GM04503 (cell line): Measurements from ENCODE around the gene MAFF.
"Not testable (repeated sequence)": the region's sequence is repeated elsewhere in the genome, so short reads cannot be mapped to it uniquely, and the experiment has no call there.

Experiments
- DNase-seq: peaks from one replicate; pipeline ENCODE4 v3.0.0-alpha.2; 2012; ENCODE audit warnings: low read depth

Gene MAFF

DNA sequence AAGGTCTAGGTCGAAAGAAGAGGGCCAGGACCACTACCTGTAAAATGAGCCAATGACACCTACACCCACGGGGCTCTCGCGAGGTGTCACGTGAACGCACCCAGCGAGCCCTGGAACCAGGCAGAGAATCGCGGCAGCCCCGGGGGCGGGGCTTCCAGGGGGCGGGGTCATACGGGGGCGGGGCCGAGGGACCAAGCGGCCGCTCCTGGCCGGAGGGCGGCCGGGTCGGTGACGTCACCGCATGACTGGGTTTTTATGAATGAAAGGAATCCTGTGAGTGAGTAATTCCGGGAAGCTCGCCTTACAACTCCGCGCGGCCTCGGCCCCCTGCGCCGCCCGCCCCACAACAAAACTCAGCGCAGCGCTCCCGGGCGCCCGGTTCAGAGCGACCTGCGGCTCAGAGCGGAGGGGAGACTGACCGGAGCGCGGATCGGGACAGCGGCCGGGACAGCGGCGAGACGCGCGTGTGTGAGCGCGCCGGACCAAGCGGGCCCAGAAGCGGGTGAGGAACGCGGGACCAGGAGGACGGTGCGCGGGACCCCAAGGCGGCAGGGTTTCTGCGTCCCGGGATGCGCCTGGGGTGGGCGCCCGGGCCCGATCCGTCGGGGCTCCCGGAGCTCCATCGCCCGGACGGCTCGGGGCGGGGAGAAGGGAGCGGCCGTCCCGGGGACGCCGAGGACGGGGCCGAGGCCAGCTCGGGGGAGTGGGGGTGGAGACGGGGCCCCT is at the start of gene MAFF:
TSS of gene MAFF (plus strand) at position 284 of the 726 bp plus-strand sequence. CDS start 11,860 bp downstream, outside the sequence.
- DNase-seq, result peak; percentile 78

DNA sequence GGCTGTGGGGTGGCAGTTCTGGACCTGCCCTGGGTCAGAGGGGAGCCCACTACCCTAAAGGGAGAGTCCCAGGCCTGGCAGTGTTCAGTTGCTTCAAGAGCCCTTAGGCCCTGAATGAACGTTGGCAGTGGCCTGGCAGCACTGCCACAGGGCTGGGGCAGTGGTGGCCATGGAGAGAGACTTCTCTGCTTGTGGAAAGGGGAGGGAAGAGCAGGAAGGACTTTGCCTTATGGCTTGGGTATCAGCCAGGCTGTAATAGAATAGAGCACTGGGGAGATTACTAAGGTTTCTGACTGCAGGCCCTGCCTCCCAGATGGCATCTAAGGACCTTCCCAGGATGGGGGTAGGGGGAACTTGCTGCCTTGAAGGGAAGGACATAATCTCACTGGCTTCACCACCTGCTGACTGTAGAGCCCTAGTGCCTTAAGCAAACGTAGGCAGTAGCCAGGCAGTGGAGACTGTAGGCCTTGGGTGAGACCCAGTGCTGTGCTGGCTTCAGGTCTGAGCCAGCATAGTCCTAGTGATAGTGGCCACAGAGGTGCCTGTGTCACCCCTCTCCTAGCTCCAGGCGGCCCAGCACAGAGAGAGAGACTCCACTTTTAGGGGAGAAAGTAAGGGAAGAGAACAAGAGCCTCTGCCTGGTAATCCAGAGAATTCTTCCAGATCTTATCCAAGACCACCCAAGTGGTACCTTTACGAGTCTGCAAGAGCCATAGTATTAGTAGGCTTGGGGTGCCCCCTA is 47.8 kb upstream of the MAFF start:
- DNase-seq, result no peak

DNA sequence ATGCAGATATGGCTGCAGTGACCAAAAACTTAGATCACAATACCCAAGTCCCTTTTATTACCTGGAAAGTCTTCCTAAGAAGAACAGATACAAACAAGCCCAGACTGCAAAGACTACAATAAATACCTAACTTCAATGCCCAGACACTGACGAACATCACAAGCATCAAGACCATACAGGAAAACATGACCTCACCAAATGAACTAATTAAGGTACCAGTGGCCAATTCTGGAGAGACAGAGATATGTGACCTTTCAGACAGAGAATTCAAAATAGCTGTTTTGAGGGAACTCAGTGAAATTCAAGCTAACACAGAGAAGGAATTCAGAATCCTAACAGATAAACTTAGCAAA is 47.3 kb upstream of the MAFF start:
- not testable (repeated sequence) for DNase-seq

DNA sequence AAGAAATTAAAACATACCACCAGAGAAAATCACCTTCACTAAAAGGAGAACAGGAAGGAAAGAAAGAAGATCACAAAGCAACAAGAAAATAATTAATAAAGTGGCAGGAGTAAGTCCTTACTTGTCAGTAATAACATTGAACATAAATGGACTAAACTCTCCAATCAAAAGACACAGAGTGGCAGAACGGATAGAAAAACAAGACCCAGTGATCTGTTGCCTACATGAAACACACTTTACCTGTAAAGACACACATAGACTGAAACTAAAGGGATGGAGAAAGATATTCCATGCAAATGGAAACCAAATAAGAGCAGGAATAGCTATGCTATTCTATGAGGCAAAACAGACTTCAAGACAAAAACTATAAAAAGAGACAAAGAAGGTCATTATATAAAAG is 46.1 kb upstream of the MAFF start:
- DNase-seq, result no peak

DNA sequence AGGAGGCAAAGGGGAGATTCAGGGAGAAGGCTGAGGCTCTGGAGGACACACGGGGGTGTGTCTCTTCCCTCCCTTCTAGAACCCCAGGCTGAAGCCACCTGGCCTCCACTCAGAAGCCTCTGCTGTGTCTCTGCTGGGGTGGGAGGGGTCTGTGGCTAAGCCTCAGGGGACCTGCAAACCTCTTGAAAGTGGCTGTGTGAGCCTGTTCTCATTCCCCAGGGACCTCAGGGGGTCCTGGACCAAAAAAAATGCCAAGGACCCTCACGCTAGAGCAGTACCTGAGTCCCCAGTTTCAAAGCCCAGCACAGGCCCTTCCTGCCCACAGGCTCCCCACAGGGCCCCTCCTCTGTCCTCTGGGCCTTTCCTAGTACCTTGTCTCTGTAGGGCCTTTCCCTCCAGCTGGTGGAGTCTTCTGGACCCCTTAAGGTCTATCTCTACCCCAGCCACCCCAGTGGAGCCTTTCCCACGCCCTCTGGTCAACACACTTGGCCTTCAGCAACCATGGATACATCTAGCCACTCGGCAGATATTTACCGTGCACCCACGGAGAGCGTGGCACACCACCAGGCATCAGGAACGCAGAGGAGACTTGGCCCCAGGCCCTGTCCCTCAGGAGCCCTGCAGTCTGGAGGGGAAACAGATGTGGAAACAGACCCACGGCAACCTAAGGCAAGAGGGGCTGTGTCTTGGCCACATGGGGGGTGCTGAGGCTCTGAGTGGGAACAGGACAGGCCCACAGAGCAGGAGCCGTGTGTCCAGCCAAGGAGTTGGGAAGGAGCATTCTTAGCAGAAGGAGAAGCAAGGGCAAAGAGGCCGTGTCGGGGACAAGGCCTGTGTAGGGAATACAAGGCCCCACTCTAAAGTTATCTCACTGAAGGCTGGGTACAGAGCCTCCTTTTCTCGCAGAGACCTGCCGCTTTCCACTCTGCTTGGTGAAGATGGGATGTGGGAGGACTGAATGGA is 38.6 kb upstream of the MAFF start:
- DNase-seq, result no peak

DNA sequence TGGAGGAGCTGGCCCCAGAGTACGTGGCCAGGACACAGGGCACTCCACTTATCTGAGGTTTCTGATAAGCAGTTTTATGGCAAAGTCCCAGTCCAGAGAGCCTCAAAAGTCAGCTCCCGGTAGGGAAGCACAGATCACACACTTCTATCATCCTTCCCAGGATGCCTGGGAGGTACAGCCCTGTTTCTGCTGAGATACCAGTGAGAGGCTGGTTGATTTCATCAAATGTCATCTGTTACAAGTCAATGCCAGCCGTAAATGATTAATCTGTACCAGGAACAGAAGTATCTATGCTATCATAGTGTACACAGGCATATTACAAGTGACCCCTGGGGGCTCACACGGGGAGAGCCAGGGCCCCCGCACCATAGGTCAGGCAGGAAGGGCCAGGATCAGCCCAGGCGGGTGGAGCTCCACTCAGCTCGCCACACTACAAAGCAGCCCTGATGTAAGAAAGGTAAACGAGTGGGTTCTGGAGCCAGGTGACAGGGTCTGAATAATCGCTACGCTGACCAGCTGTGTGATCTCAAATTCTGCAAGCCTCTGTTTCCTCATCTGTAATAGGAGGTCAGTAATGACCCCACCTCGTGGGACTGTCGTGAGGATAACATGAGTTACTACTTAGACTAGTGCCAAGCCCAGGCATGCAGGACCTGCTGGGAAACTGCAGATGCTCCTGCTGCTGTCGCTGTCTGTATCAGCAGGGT is 37.8 kb upstream of the MAFF start:
- no peak for DNase-seq

DNA sequence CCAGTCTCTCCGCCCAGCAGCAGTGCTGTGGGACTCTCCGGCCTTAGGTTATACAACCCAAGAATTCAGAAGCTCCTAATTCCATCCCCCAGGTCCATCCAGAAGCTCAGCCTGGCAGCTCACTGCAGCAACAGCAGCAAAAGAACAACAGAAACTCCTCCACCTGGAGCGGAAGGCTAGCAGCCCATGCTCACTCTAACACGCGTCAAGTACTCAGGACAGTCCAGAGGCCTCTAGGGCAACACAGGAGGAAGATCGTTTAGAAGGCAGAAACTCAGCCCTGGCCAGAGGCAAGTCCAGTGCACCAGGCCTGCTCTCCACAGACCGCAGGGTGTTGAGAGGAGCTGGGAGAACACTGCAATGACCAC is 37.3 kb upstream of the MAFF start:
- no peak for DNase-seq

DNA sequence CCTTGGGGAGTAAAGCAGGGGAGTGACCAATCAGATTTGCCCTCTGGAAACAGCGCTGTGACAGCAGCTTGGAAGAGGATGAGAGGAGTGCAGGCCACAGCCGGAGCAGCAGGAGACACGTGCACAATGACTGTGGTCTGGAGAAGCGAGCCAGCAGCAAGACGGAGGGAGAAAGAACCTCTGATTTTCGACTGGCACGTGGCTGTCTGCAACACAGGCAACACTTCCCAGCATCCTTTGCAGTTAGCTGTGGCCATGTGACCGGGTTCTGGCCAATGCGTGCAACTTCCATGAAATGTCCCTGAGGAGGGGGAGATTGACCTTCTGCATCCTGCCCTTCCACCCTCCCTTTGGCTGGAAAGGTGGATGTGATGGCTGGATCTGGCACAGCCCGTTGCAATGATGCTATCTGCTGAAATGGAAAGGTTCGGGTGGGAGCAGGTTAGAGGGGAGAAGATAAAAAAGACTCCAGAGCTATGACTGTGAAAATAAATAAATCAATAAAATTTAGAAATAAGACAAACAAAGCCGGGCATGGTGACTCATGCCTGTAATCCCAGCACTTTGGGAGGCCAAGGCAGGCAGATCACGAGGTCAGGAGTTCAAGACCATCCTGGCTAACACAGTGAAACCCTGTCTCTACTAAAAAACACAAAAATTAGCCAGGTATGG is 35.7 kb upstream of the MAFF start:
- no peak for DNase-seq

DNA sequence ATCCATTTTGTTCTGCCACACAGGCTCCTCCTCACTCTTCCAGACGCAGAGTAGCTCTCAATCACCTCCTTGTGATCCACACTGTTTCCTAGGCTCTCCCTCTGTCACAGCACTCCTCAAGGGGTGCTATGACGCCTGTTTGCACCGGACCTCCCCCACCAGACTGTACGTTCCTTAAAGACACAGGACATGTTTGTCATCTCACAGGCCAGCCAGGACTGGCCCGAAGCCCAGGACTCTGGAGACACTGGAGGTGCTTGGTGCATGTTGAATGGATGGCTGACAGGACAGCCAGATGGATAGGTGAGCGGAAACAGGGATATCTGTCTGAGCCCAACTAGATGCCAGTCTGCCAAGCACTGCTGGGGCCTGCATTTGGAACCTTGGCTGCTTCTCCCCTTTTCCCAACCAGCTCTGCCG is 33.8 kb upstream of the MAFF start:
- DNase-seq, result no peak

DNA sequence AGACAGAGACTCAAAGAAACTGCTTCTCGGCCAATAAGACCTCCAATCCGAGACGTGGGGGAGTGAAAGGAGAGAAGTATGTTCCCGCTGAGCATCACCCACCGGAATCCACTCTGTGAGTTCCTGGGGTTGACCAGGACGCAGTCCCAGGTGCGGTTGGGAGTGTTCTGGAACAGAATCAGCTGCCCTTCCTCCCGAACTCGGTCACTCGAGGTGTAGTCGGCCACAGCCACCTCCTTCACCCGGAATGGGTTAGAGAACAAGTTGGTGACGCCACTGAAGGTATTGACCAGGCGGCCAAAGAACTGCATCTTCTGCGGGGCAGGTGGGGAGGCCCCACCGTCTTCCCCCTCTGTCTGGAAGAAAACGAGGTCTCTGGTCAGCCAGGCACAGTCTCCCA is 32.7 kb upstream of the MAFF start:
- DNase-seq, result no peak

DNA sequence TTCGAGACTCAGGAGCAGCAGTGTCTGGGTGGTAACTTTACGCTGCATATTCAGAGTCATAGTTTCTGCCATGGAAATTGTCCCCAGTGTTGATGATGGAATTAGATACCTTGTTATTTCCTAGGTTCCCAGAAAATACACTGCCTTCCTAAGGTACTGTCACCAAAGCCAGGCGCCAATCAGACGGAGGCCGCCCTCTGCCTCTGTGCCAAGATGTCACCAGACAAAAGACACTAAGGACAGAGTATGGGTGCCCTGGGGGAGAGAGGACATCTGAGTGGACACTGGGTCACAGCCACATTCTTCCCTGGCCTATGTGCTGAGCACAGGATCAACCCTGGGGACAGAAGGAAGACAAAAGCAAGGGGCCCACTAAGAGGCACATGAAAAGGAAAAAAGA is 31.3 kb upstream of the MAFF start:
- DNase-seq, result no peak

DNA sequence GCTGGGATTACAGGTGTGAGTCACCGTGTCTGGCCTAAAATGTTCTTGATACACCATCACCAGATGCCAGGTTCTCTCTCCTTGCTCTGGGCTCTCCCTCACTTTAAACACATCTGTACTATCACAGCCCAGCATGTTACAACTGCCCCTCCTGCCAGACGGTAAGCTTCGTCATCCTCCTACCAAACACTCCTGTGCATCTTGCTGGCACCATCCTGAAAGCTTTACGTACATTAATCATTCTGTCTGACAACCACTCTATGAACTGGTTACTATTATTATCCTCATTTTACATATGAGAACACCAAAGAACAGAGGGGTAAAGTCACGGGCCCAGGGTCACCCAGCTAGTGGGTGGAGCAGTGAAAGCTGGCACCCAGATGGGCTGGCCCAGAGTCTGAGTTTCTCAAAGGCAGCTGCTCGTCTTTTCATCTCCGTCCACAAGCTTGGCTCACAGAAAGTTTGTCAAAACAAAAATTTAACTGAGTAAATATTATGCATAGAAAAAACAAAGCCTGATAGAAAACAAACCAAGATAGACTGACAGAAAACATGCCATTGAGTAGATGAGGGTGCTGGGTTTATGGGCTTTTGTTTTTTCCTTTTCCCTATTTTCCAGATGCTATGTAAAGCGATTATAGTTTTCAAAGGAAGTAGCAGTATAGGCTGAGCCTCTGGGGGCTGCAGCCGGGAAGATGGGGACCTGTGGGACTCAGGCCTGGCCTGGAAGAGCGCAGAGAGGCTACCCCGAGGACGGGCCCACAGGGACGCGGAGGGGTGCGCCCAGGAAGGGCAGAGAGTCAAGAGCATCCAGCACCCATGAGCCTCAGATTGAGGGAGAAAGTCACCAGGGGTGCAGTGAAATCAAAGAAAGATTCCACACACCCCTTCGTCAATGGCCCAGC is 29.6 kb upstream of the MAFF start:
- no peak for DNase-seq

DNA sequence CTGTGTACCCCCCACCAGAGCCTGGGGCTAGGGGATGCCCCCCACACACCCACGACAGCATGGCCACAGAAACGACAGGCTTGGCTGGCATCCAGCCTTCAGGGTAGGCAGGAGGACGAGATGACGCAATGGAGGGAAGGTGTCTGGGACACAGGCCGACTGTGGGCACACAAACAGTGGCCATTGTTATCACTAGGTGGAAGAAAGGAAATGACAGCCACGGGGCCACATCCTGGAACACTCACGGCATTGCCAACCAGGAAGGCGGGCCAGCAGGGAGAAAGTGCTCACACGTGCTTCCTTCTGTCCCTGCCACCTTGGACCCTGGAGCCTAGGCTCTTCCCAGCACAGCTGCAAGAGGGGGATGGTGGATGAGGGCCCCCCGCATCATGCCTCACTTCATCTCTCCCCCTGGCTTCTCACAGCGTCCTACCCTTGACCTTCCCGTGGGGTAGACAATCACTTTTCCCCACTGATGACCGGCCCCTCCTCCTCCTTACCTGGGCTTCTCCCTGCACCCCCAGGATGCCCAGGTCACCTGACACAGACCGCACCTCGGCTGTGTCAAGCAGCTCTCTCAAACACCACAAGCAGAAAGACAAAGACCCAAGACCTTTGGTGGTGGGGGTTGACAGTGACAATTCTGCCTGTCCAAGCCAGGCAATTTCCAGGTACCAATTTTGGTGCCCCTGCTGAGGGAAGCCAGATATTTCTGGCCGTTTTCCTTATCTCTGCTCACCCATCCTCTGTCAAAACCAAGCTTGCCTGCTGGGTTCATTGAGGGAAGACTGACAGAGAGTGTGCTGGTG is 28.8 kb upstream of the MAFF start:
- no peak for DNase-seq

DNA sequence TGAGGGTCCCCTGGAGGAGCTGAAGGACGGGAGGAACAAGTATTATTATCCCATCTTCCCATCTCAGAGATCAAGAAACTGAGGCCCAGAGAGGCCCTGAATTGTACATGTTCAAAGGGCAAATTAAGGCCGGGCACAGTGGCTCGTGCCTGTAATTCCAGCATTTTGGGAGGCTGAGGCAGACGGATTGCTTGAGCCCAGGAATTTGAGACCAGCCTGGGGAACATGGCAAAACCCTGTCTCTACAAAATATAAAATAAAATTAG is 28.2 kb upstream of the MAFF start:
- no peak for DNase-seq

DNA sequence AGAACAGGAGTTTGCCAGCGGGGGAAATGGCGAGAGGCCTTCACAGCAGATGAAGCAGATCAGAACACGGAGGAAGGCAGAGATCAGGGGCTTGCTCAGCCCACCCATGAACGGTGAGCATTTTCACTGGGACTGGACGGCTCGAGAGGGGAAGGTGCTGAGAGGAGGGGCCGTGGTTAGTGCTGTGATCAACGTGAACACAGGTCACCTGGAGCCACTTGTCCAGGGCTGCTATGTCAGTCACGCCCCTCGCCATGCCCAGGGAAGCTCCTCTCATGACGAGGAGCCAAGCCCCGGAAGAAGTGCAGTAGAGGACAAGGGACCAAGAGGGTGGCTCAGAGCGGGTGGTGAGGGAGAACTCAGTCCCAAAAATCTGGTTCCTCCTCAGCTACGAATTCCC is 27.2 kb upstream of the MAFF start:
- DNase-seq, result no peak

DNA sequence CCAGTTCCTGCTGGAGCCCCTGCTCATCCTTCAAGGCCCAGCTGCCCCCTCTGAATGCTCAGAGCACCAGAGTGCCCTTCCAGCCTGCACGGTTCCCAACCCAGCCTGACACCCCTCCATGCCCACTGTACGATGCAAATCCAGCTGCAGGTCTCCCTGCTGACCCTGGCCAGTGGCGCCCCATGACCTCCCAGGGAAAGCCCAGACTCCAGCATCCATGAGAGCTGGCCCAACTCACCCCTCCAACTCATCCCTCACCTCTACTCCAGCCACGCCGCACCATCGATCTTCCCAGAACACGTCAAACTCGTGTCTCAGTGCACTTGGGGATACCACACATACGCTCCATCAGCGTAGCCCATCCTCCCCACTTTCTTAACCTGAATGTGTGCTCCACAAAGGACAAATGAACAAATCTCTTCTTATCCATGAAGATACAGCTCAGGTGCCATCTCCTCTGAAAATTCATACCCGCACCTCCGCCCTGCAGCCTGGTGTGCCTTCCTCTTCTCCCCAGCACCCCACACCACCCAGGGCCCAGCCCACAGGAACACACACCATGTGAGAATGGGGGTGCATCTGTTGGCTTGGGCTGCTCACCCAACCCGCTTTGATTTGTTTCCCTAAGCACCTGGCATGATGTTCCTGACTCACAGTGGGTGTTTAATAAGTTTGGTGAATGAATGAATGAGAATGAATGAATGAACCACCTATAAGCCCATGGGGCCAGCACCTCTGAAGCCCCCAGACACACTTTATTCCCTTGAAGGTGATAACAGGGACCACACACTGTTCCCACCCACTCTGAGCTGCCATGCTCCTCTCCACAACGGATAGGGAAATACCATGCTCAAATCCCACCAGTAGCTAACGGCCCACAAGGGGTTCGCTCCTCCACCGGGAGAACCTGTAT is 26.3 kb upstream of the MAFF start:
- DNase-seq, result no peak

DNA sequence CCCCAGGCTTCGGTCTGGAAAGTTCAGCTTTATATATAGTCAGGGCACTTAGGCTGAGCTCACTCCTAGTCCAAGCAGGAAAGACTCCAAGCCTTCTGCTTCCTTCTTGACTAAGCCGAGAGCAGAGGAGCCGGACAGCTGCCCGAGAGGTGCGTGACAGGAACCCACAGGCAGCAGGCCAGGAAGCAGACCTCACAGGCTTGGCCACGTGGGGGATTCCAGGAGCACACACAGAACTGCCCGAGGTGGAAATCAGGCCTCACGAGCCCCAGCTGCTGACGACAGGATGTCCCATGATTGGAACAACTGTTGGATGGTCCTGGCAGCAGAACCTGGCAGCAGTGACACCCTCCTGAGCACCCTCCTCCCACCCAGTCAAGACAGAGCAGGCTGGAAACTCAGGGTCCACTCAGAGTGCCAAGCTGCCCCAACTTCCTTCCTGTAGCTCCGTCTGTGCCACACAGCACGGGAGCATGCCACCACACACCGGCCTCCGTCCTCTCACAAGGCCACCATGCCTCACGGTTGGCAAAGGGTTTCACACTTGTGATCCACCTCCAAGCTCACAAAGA is 25.5 kb upstream of the MAFF start:
- DNase-seq, result peak; percentile 91

DNA sequence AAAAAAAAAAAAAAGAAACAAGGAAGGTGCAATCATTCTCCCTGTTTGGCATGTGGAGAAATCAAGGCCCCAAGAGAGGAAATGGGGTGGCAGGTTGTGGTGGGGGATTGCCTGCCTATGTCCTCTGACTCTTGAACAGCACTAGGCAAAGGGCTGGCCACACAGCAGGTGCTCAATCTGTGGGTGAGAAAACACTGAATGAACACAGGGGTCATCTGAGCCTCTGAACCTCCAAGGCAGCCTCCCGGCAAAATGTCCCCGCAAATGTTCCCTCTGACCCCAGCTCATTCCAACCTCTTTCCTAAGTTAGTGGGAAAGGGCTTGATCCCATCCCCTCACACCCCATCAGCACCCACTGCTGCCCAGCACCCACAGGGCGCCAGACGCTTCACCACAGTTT is 24.8 kb upstream of the MAFF start:
- no peak for DNase-seq

DNA sequence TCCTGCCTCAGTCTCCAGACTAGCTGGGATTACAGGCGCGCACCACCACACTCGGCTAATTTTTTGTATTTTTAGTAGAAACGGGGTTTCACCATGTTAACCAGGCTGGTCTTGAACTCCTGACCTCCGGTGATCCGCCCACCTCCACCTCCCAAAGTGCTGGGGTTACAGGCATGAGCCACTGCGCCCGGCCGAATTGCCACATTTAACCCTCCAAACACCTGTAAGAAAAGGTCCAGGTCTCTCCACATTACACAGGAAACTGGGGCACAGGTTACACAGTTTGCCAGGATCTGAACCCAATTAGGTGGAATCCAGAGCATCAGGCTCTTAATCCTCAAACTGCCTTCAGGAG is 24.2 kb upstream of the MAFF start:
- not testable (repeated sequence) for DNase-seq
